CD14-positive monocyte (primary cell): ENCODE measurements around the gene CX3CL1. TPM values are rescaled to one million over a fixed set of nuclear protein-coding genes. Genes with fewer than 3 reads are reported as not detected.

Experiments
- DNase-seq, 3 donors: peaks; one replicate each; pipeline ENCODE4 v3.0.0-alpha.2; 2011 to 2022
- H2AFZ ChIP-seq: 2 replicates; pipeline ENCODE4 v1.6.0; 2012; ENCODE audit warnings: mild to moderate bottlenecking, low read depth, low read length, inconsistent platforms; ENCODE audit not compliant: insufficient read depth, poor library complexity, severe bottlenecking
- H3K27ac ChIP-seq, 2 donors: 1 replicate in 1 of 2; 2 replicates in 1 of 2; pipeline ENCODE4 v1.5.1; 2012 to 2013; ENCODE audit warnings: low read length in 2 of 2, control low read depth in 1 of 2, inconsistent platforms in 1 of 2, low read depth in 1 of 2, mild to moderate bottlenecking in 1 of 2
- H3K27me3 ChIP-seq, 2 donors: one replicate each; pipeline versions ENCODE4 v1.6.0 to v1.6.1; 2011 to 2013; ENCODE audit warnings: low read length in 2 of 2; ENCODE audit not compliant: control insufficient read depth in 2 of 2, insufficient read depth in 2 of 2
- H3K36me3 ChIP-seq, 2 donors: replicated peaks in 1 of 2; 1 replicate in 1 of 2; 2 replicates in 1 of 2; pipeline versions ENCODE4 v1.5.1 to v1.6.1; 2012 to 2013; ENCODE audit warnings: low read length in 2 of 2, control low read depth in 1 of 2, inconsistent platforms in 1 of 2, mild to moderate bottlenecking in 1 of 2; ENCODE audit not compliant: insufficient read depth in 2 of 2, control insufficient read depth in 1 of 2
- H3K4me1 ChIP-seq, 2 donors: 1 replicate in 1 of 2; 2 replicates in 1 of 2; pipeline versions ENCODE4 v1.5.1 to v1.6.1; 2012 to 2013; ENCODE audit warnings: low read length in 2 of 2, control low read depth in 1 of 2, inconsistent platforms in 1 of 2, mild to moderate bottlenecking in 1 of 2, moderate library complexity in 1 of 2; ENCODE audit not compliant: insufficient read depth in 2 of 2, control insufficient read depth in 1 of 2
- H3K4me2 ChIP-seq: replicated peaks from 2 replicates; pipeline ENCODE3; 2012; ENCODE audit warnings: low read length, moderate library complexity, mild to moderate bottlenecking; ENCODE audit not compliant: poor library complexity, severe bottlenecking; ENCODE audit errors: extremely low read depth
- H3K4me3 ChIP-seq, 3 experiments: fragments of 200-600 bp in 1 of 3; sonication (generic) in 1 of 3; replicated peaks in 1 of 3; 1 replicate in 2 of 3; 2 replicates in 1 of 3; pipeline ENCODE4 v1.5.1; 2011 to 2013; ENCODE audit warnings: low read length in 3 of 3, mild to moderate bottlenecking in 3 of 3, control low read depth in 2 of 3, low read depth in 2 of 3, inconsistent platforms in 1 of 3, moderate library complexity in 1 of 3
- H3K79me2 ChIP-seq: 2 replicates; pipeline ENCODE4 v1.6.0; 2012; ENCODE audit warnings: mild to moderate bottlenecking, control low read depth, inconsistent platforms, low read length, moderate library complexity; ENCODE audit not compliant: insufficient read depth
- H3K9ac ChIP-seq: 2 replicates; pipeline ENCODE4 v1.6.0; 2017; ENCODE audit warnings: low read length, mild to moderate bottlenecking; ENCODE audit not compliant: insufficient read depth, poor library complexity, severe bottlenecking
- H3K9me3 ChIP-seq, 2 donors: replicated peaks in 1 of 2; 1 replicate in 1 of 2; 2 replicates in 1 of 2; pipeline versions ENCODE4 v1.5.1 to v1.6.1; 2012 to 2013; ENCODE audit warnings: low read length in 2 of 2, control low read depth in 1 of 2; ENCODE audit not compliant: control insufficient read depth in 1 of 2, insufficient read depth in 1 of 2
- H4K20me1 ChIP-seq: 2 replicates; pipeline ENCODE4 v1.6.0; 2012; ENCODE audit warnings: mild to moderate bottlenecking, low read length, control low read depth, moderate library complexity; ENCODE audit not compliant: insufficient read depth
- H3K27ac Mint-ChIP-seq, 7 donors: one replicate each; pipeline ENCODE4 v1.8.0; 2020; ENCODE audit warnings: mild to moderate bottlenecking in 7 of 7, mixed read lengths in 7 of 7, moderate library complexity in 6 of 7, inconsistent platforms in 2 of 7
- H3K27me3 Mint-ChIP-seq, 3 donors: one replicate each; pipeline ENCODE4 v1.8.0; 2021 to 2022; ENCODE audit warnings: low read depth in 3 of 3, mild to moderate bottlenecking in 3 of 3, mixed read lengths in 3 of 3, moderate library complexity in 3 of 3, inconsistent platforms in 1 of 3
- H3K36me3 Mint-ChIP-seq, 2 donors: one replicate each; pipeline ENCODE4 v1.8.0; 2020; ENCODE audit warnings: mixed read lengths in 2 of 2, inconsistent platforms in 1 of 2, mild to moderate bottlenecking in 1 of 2
- H3K4me1 Mint-ChIP-seq: one replicate; pipeline ENCODE4 v1.8.0; 2020; ENCODE audit warnings: mild to moderate bottlenecking, mixed read lengths
- H3K4me3 Mint-ChIP-seq, 2 donors: one replicate each; pipeline ENCODE4 v1.8.0; 2020; ENCODE audit warnings: mild to moderate bottlenecking in 2 of 2, mixed read lengths in 2 of 2, moderate library complexity in 1 of 2
- H3K9me3 Mint-ChIP-seq, 7 donors: one replicate each; pipeline ENCODE4 v1.8.0; 2020 to 2022; ENCODE audit warnings: mixed read lengths in 7 of 7, mild to moderate bottlenecking in 6 of 7, moderate library complexity in 6 of 7, inconsistent platforms in 2 of 7
- CTCF ChIP-seq: fragments of 200-600 bp; IDR thresholded peaks from one replicate; pipeline ENCODE4 v1.8.0; 2022; ENCODE audit warnings: antibody characterized with exemption, mild to moderate bottlenecking
- WGBS: methylation state at CpG from one replicate; pipeline ENCODE4 v1.1.5; 2013; ENCODE audit warnings: missing lambda C conversion rate; ENCODE audit not compliant: insufficient coverage; 5-methylcytosine and 5-hydroxymethylcytosine counted together
- intact Hi-C, 2 donors: fragments of 100-400 bp; cut with micrococcal nuclease; formaldehyde crosslinking; loops; one replicate each; pipeline versions ENCODE4 v1.15.0 to v1.15.1; 2023
- polyA plus RNA-seq, 3 donors: library from polyadenylated mRNA; depleted of rRNA in 1 of 3; unstranded in 2 of 3; stranded (reverse) in 1 of 3; fragments of 300-500 nt in 2 of 3; fragments of >200 nt in 1 of 3; fragmentation: Illumina TruSeq in 2 of 3; gene quantifications; 1 replicate in 2 of 3; 2 replicates in 1 of 3; pipeline ENCODE4 v1.2.3, GENCODE V29; 2012 to 2021

Gene CX3CL1
- polyA plus RNA-seq, 3 donors = not detected

GRCh38 chr16:57423152-57423551 is 50.9 kb downstream of the CX3CL1 start:
- no peaks in the 10 kb centered on the region for H3K9me3 ChIP-seq
- Mint-ChIP-seq H3K4me1 (peaks cover 11% of the 10 kb centered on the region), H3K27me3 (peaks cover 0 to 2% (median 2%) of the 10 kb centered on the region in 3 donors), H3K9me3 (peaks cover 0 to 2% (median 0%) of the 10 kb centered on the region in 7 donors), H3K4me3 (no peak overlapping the region), H3K27ac (no peak overlapping the region), H3K36me3 (peaks cover 12 to 21% of the 10 kb centered on the region in 2 donors)
- no peak overlapping the region for H3K27ac ChIP-seq
- no peak overlapping the region for H3K4me3 ChIP-seq
- peaks cover 9 to 19% of the 10 kb centered on the region in 2 donors for H3K36me3 ChIP-seq
- WGBS = 100% methylated on average over 1 of the region's 2 CpGs
- no peak overlapping the region for H2AFZ ChIP-seq
- no peak overlapping the region for H3K4me2 ChIP-seq
- H3K79me2 ChIP-seq = no peaks in the 10 kb centered on the region
- DNase-seq = no peak
- intact Hi-C loops = no loop called here
- peaks cover 9 to 11% of the 10 kb centered on the region in 2 donors for H3K4me1 ChIP-seq
- H4K20me1 ChIP-seq = no peaks in the 10 kb centered on the region
- no peaks in the 10 kb centered on the region for H3K27me3 ChIP-seq
- TF ChIP-seq CTCF = no peak
- no peak overlapping the region for H3K9ac ChIP-seq

GRCh38 chr16:57424583-57424982 is 52.3 kb downstream of the CX3CL1 start:
- Histone ChIP-seq H3K9ac (no peak overlapping the region), H3K4me3 (no peak overlapping the region), H4K20me1 (no peaks in the 10 kb centered on the region), H2AFZ (no peak overlapping the region), H3K27ac (no peak overlapping the region), H3K9me3 (no peaks in the 10 kb centered on the region), H3K27me3 (no peaks in the 10 kb centered on the region), H3K36me3 (peaks cover 21 to 32% of the 10 kb centered on the region in 2 donors), H3K79me2 (no peaks in the 10 kb centered on the region), H3K4me1 (no peaks in the 10 kb centered on the region), H3K4me2 (no peak overlapping the region)
- peak overlapping the region in 1 of 7 donors; percentile 63 for H3K27ac Mint-ChIP-seq
- no peak overlapping the region for H3K4me3 Mint-ChIP-seq
- H3K9me3 Mint-ChIP-seq = peaks cover 0 to 2% (median 0%) of the 10 kb centered on the region in 7 donors
- H3K4me1 Mint-ChIP-seq = peaks cover 4% of the 10 kb centered on the region
- TF ChIP-seq CTCF = no peak
- DNase-seq = no peak
- 100% methylated on average over 2 of the region's 3 CpGs for WGBS
- H3K27me3 Mint-ChIP-seq = peaks cover 0 to 2% (median 0%) of the 10 kb centered on the region in 3 donors
- intact Hi-C loops = no loop called here
- H3K36me3 Mint-ChIP-seq = peaks cover 24 to 35% of the 10 kb centered on the region in 2 donors
